Measurements from ENCODE around the gene ZCCHC14.
"Not testable (repeated sequence)": the region's sequence is repeated elsewhere in the genome, so short reads cannot be mapped to it uniquely, and the experiment has no call there.

ZCCHC14 gene

DNA sequence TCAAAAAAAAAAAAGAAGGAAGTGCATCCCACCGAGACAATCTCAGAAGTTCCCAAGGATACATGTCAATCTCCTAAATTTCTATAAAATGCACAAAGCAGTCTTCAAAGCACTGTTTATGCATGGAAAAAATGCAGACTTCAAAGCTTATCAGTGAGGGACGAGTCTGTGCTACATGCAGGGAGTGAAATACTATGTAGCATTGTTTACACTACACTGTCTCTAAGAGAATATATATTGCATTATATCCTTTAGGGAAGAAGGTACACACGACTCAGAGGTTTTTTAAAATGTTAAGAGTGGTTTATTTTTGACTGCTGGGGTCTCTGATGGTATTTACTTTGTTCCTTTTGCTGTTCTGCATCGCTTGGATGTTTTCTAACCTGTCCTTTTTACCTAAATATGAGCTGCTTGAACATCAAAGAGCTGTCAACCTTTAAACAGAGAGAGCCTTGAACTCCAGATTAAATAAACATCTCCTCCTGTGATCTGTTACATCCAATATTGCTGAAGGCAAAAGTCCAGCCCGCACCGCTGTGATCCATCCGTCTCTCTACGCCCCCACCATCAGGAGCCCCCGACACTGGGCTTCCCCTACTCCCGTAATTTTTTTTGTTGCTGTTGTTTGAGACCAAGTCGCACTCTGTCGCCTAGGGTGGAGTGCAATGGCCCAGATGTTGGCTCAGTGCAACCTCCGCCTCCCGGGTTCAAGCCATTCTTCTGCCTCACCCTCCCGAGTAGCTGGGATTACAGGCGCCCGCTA is 110.6 kb downstream of the ZCCHC14 start:
- H3K4me2 ChIP-seq (ENCODE audit: insufficient read depth, low read length, poor library complexity, severe bottlenecking) = peak overlapping the region; percentile 96

DNA sequence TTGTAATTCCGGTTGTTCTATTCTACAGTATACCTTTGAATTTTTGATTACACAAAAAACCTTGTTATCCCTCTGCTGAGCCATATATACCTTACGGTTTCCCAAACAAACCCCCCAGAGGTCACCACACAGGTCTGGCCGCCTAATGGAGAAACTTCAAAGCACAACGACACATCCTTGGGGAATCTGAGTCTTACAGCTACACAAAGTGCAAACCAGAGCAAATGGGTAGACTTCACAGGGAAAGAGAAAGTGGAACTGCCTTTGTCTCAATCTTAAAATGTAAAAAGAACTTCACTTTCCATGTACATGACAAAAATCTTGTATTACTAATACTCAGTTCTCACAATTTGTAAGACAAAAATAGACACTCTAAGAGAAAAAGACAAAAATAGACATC is 111.9 kb downstream of the ZCCHC14 start:
- no peak overlapping the region for H2AFZ ChIP-seq (ENCODE audit: low read length)
- H2BK12ac ChIP-seq (ENCODE audit: low read length) = no peak overlapping the region
- H3K4me1 ChIP-seq (ENCODE audit: control insufficient read depth in 2 of 2, insufficient read depth in 1 of 2, low read depth in 1 of 2, low read length in 2 of 2) = peaks cover 0 to 13% of the 10 kb centered on the region in 2 donors
- H3K36me3 ChIP-seq (replicated peaks in 1 of 2; ENCODE audit: control insufficient read depth in 2 of 2, insufficient read depth in 2 of 2, low read length in 2 of 2) = peaks cover 2 to 14% of the 10 kb centered on the region in 2 donors
- no peak overlapping the region for H3K4me3 ChIP-seq (ENCODE audit: low read length in 2 of 2)
- no peak overlapping the region for H2BK5ac ChIP-seq (ENCODE audit: low read length)
- H3K9me3 ChIP-seq (replicated peaks in 1 of 2; ENCODE audit: control insufficient read depth in 2 of 2, insufficient read depth in 1 of 2, low read depth in 1 of 2, low read length in 2 of 2) = peaks cover 0 to 1% of the 10 kb centered on the region in 2 donors
- no peak overlapping the region for H3K27ac ChIP-seq (replicated peaks; ENCODE audit: low read length)
- H4K8ac ChIP-seq (ENCODE audit: low read depth, low read length) = no peak overlapping the region
- no CpG with 5 or more reads among the region's 4 CpGs for WGBS, 2 donors (ENCODE audit: extremely low coverage in 2 of 2, insufficient read length in 2 of 2, insufficient replicate concordance in 1 of 2)
- H3K18ac ChIP-seq (ENCODE audit: low read length) = no peak overlapping the region
- peaks cover 11% of the 10 kb centered on the region for H3K79me1 ChIP-seq (ENCODE audit: low read depth, low read length)
- no peak for DNase-seq (ENCODE audit: low spot score)
- no peak overlapping the region for H3K14ac ChIP-seq (ENCODE audit: low read length)
- H2BK15ac ChIP-seq (ENCODE audit: low read length) = no peak overlapping the region
- H2AK5ac ChIP-seq (ENCODE audit: low read depth, low read length) = no peak overlapping the region
- no peak overlapping the region for H3K4me2 ChIP-seq (ENCODE audit: insufficient read depth, low read length, poor library complexity, severe bottlenecking)
- no peak overlapping the region for H3K9ac ChIP-seq (ENCODE audit: low read depth, low read length, poor library complexity)
- no peak overlapping the region for H2BK120ac ChIP-seq (ENCODE audit: low read depth, low read length)
- no peak overlapping the region for H3K23ac ChIP-seq (ENCODE audit: low read depth, low read length, poor library complexity)
- H4K91ac ChIP-seq (ENCODE audit: low read depth, low read length, poor library complexity) = no peak overlapping the region
- no peak overlapping the region for H3K4ac ChIP-seq (ENCODE audit: low read length)
- H3K27me3 ChIP-seq (ENCODE audit: control insufficient read depth in 3 of 3, insufficient read depth in 3 of 3, low read depth in 1 of 3, low read length in 3 of 3) = no peaks in the 10 kb centered on the region

More for the DNA sequence above, 110.6 kb downstream of the ZCCHC14 start:
- no peak overlapping the region for H3K4ac ChIP-seq (ENCODE audit: low read length)
- peaks cover 0 to 1% of the 10 kb centered on the region in 2 donors for H3K9me3 ChIP-seq (replicated peaks in 1 of 2; ENCODE audit: control insufficient read depth in 2 of 2, insufficient read depth in 1 of 2, low read depth in 1 of 2, low read length in 2 of 2)
- no peaks in the 10 kb centered on the region for H3K27me3 ChIP-seq (ENCODE audit: control insufficient read depth in 3 of 3, insufficient read depth in 3 of 3, low read depth in 1 of 3, low read length in 3 of 3)
- no peak overlapping the region for H2BK12ac ChIP-seq (ENCODE audit: low read length)
- no peak overlapping the region for H2BK5ac ChIP-seq (ENCODE audit: low read length)
- no CpG with 5 or more reads among the region's 17 CpGs for WGBS, 2 donors (ENCODE audit: extremely low coverage in 2 of 2, insufficient read length in 2 of 2, insufficient replicate concordance in 1 of 2)
- peaks cover 2 to 14% of the 10 kb centered on the region in 2 donors for H3K36me3 ChIP-seq (replicated peaks in 1 of 2; ENCODE audit: control insufficient read depth in 2 of 2, insufficient read depth in 2 of 2, low read length in 2 of 2)
- no peak overlapping the region for H4K8ac ChIP-seq (ENCODE audit: low read depth, low read length)
- H2BK120ac ChIP-seq (ENCODE audit: low read depth, low read length) = no peak overlapping the region
- H3K4me1 ChIP-seq (ENCODE audit: control insufficient read depth in 2 of 2, insufficient read depth in 1 of 2, low read depth in 1 of 2, low read length in 2 of 2) = peaks cover 0 to 13% of the 10 kb centered on the region in 2 donors
- H4K91ac ChIP-seq (ENCODE audit: low read depth, low read length, poor library complexity) = no peak overlapping the region
- no peak for DNase-seq (ENCODE audit: low spot score)
- no peak overlapping the region for H3K18ac ChIP-seq (ENCODE audit: low read length)
- H3K14ac ChIP-seq (ENCODE audit: low read length) = no peak overlapping the region
- peaks cover 11% of the 10 kb centered on the region for H3K79me1 ChIP-seq (ENCODE audit: low read depth, low read length)
- H3K23ac ChIP-seq (ENCODE audit: low read depth, low read length, poor library complexity) = no peak overlapping the region
- H3K27ac ChIP-seq (replicated peaks; ENCODE audit: low read length) = no peak overlapping the region
- H2AFZ ChIP-seq (ENCODE audit: low read length) = peak overlapping the region; percentile 85
- H3K4me3 ChIP-seq (ENCODE audit: low read length in 2 of 2) = peak overlapping the region; percentile 66 to 93
- no peak overlapping the region for H3K9ac ChIP-seq (ENCODE audit: low read depth, low read length, poor library complexity)
- no peak overlapping the region for H2BK15ac ChIP-seq (ENCODE audit: low read length)
- H2AK5ac ChIP-seq (ENCODE audit: low read depth, low read length) = no peak overlapping the region

DNA sequence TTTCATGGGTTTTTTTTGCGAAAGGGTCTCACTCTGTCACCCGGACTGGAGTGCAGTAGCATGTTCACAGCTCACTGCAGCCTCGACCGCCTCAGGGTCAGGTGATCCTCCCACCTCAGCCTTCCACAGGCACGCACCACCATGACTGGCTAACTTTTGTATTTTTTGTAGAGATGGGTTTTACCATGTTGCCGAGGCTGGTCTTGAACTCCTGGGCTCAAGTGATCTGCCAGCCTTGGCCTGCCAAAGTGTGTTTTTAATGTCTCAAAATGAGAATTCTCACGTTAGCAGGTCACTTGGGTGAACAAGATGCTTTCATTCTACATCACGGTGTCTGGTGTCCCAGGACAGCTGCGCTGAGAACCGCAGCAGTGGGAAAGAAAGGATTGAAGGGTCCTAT is 112.4 kb downstream of the ZCCHC14 start:
- Histone ChIP-seq H3K4me2 (ENCODE audit: insufficient read depth, low read length, poor library complexity, severe bottlenecking) (no peak overlapping the region), H3K79me1 (ENCODE audit: low read depth, low read length) (peaks cover 11% of the 10 kb centered on the region), H3K27ac (replicated peaks; ENCODE audit: low read length) (no peak overlapping the region), H2BK5ac (ENCODE audit: low read length) (no peak overlapping the region), H2AK5ac (ENCODE audit: low read depth, low read length) (no peak overlapping the region), H3K9me3 (replicated peaks in 1 of 2; ENCODE audit: control insufficient read depth in 2 of 2, insufficient read depth in 1 of 2, low read depth in 1 of 2, low read length in 2 of 2) (peaks cover 0 to 1% of the 10 kb centered on the region in 2 donors), H3K18ac (ENCODE audit: low read length) (no peak overlapping the region), H3K4me3 (ENCODE audit: low read length in 2 of 2) (no peak overlapping the region), H4K91ac (ENCODE audit: low read depth, low read length, poor library complexity) (no peak overlapping the region), H3K4me1 (ENCODE audit: control insufficient read depth in 2 of 2, insufficient read depth in 1 of 2, low read depth in 1 of 2, low read length in 2 of 2) (peaks cover 0 to 13% of the 10 kb centered on the region in 2 donors), H3K4ac (ENCODE audit: low read length) (no peak overlapping the region), H3K27me3 (ENCODE audit: control insufficient read depth in 3 of 3, insufficient read depth in 3 of 3, low read depth in 1 of 3, low read length in 3 of 3) (no peaks in the 10 kb centered on the region), H2BK12ac (ENCODE audit: low read length) (peak overlapping the region; percentile 90), H2BK15ac (ENCODE audit: low read length) (no peak overlapping the region), H3K36me3 (replicated peaks in 1 of 2; ENCODE audit: control insufficient read depth in 2 of 2, insufficient read depth in 2 of 2, low read length in 2 of 2) (peaks cover 2 to 14% of the 10 kb centered on the region in 2 donors), H3K23ac (ENCODE audit: low read depth, low read length, poor library complexity) (no peak overlapping the region), H4K8ac (ENCODE audit: low read depth, low read length) (no peak overlapping the region), H2BK120ac (ENCODE audit: low read depth, low read length) (no peak overlapping the region), H3K14ac (ENCODE audit: low read length) (no peak overlapping the region), H3K9ac (ENCODE audit: low read depth, low read length, poor library complexity) (no peak overlapping the region), H2AFZ (ENCODE audit: low read length) (no peak overlapping the region)
- DNase-seq (ENCODE audit: low spot score) = no peak
- WGBS, 2 donors (ENCODE audit: extremely low coverage in 2 of 2, insufficient read length in 2 of 2, insufficient replicate concordance in 1 of 2) = no CpG with 5 or more reads among the region's 10 CpGs

DNA sequence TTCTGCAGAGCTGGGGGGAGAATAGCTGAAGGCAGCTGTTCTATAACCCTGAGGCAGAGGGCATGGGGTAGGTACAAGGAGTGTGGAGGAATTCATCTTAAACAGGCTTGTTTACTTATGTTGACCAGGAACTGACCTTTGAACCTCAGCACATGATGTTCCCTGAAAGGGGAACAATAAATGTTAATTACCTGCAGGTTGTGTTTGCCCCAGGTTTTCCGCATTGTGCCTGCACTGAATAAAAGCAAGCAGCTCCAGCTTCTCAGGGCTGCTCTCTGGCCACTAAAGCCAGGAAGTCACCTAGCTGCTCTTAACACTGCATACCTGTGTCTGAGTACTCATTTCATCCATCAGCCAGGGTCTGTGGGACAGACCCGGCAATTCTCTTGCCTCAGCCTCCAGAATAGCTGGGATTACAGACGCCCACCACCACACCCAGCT is 113.5 kb downstream of the ZCCHC14 start:
- H2BK5ac ChIP-seq (ENCODE audit: low read length); H3K27ac ChIP-seq (replicated peaks; ENCODE audit: low read length); H3K9me3 ChIP-seq (replicated peaks in 1 of 2; ENCODE audit: control insufficient read depth in 2 of 2, insufficient read depth in 1 of 2, low read depth in 1 of 2, low read length in 2 of 2); H3K4ac ChIP-seq (ENCODE audit: low read length); H3K27me3 ChIP-seq (ENCODE audit: control insufficient read depth in 3 of 3, insufficient read depth in 3 of 3, low read depth in 1 of 3, low read length in 3 of 3); H3K14ac ChIP-seq (ENCODE audit: low read length); H3K9ac ChIP-seq (ENCODE audit: low read depth, low read length, poor library complexity); H3K4me3 ChIP-seq (ENCODE audit: low read length in 2 of 2); H2AFZ ChIP-seq (ENCODE audit: low read length); H2BK12ac ChIP-seq (ENCODE audit: low read length); DNase-seq (ENCODE audit: low spot score); H3K4me1 ChIP-seq (ENCODE audit: control insufficient read depth in 2 of 2, insufficient read depth in 1 of 2, low read depth in 1 of 2, low read length in 2 of 2); H2BK120ac ChIP-seq (ENCODE audit: low read depth, low read length); H4K8ac ChIP-seq (ENCODE audit: low read depth, low read length); H3K18ac ChIP-seq (ENCODE audit: low read length); H2BK15ac ChIP-seq (ENCODE audit: low read length); H2AK5ac ChIP-seq (ENCODE audit: low read depth, low read length); H3K23ac ChIP-seq (ENCODE audit: low read depth, low read length, poor library complexity); H3K4me2 ChIP-seq (ENCODE audit: insufficient read depth, low read length, poor library complexity, severe bottlenecking); H4K91ac ChIP-seq (ENCODE audit: low read depth, low read length, poor library complexity): not testable (repeated sequence)
- peaks cover 11% of the 10 kb centered on the region for H3K79me1 ChIP-seq (ENCODE audit: low read depth, low read length)
- no CpG with 5 or more reads among the region's 3 CpGs for WGBS, 2 donors (ENCODE audit: extremely low coverage in 2 of 2, insufficient read length in 2 of 2, insufficient replicate concordance in 1 of 2)
- peaks cover 2 to 14% of the 10 kb centered on the region in 2 donors for H3K36me3 ChIP-seq (replicated peaks in 1 of 2; ENCODE audit: control insufficient read depth in 2 of 2, insufficient read depth in 2 of 2, low read length in 2 of 2)
